Type B pancreatic cell (in vitro differentiated cells): ENCODE measurements around the gene TM9SF2. TPM values are rescaled to one million over a fixed set of nuclear protein-coding genes. Genes with fewer than 3 reads are reported as not detected.

Experiments used
- DNase-seq: peaks from one replicate; pipeline ENCODE4 v3.0.0; 2021; ENCODE audit warnings: mixed read lengths; ENCODE audit not compliant: unreplicated experiment; ENCODE audit errors: extremely low spot score
- H3K27ac Mint-ChIP-seq: 2 replicates; pipeline ENCODE4 v1.8.0; 2021; ENCODE audit warnings: mild to moderate bottlenecking, mixed read lengths
- H3K27me3 Mint-ChIP-seq: 2 replicates; pipeline ENCODE4 v1.8.0; 2021; ENCODE audit warnings: mixed read lengths
- H3K36me3 Mint-ChIP-seq: 2 replicates; pipeline ENCODE4 v1.8.0; 2021; ENCODE audit warnings: mixed read lengths
- H3K4me1 Mint-ChIP-seq: one replicate; pipeline ENCODE4 v1.8.0; 2021; ENCODE audit warnings: mixed read lengths; ENCODE audit not compliant: unreplicated experiment
- H3K4me3 Mint-ChIP-seq: 2 replicates; pipeline ENCODE4 v1.8.0; 2021; ENCODE audit warnings: mild to moderate bottlenecking, mixed read lengths
- H3K9me3 Mint-ChIP-seq: 2 replicates; pipeline ENCODE4 v1.8.0; 2021; ENCODE audit warnings: mixed read lengths
- total RNA-seq: library from RNA; stranded (reverse); gene quantifications from 2 replicates; pipeline ENCODE4 v1.2.1, GENCODE V29; 2021; ENCODE audit warnings: low replicate concordance
- TF ChIP-seq, protein P1 (sequence below): fragments of 200-600 bp; sonication (generic); conservative IDR thresholded peaks from 2 replicates; pipeline ENCODE4 v1.5.0; 2021; ENCODE audit warnings: antibody characterized with exemption, mild to moderate bottlenecking

TM9SF2 gene
- total RNA-seq, 1 donor from 2014 or later, result 113 TPM

DNA sequence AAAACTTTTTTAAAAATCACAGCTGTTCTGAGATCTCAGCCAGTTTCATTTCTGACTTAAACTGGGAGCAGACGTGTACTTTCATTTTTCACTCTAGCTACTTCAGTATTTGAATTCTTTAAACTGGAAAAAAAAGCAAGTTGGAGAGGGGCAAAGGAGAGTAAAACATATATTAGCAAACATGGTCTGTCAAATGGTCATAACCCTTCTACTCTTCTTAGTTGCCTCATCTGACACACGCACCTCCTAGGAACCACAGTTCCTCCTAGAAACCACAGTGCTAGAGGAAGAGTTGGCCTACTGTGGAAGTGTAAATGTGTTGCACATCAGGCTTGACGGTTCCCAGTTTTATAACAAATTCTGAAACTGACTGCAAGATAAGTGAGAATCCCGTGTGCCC is 47.2 kb downstream of the TM9SF2 start:
- Mint-ChIP-seq H3K9me3 (no peaks in the 10 kb centered on the region), H3K4me3 (no peak overlapping the region), H3K27ac (no peak overlapping the region), H3K36me3 (peaks cover 36% of the 10 kb centered on the region), H3K27me3 (no peaks in the 10 kb centered on the region), H3K4me1 (no peaks in the 10 kb centered on the region)
- TF ChIP-seq, protein P1, sequence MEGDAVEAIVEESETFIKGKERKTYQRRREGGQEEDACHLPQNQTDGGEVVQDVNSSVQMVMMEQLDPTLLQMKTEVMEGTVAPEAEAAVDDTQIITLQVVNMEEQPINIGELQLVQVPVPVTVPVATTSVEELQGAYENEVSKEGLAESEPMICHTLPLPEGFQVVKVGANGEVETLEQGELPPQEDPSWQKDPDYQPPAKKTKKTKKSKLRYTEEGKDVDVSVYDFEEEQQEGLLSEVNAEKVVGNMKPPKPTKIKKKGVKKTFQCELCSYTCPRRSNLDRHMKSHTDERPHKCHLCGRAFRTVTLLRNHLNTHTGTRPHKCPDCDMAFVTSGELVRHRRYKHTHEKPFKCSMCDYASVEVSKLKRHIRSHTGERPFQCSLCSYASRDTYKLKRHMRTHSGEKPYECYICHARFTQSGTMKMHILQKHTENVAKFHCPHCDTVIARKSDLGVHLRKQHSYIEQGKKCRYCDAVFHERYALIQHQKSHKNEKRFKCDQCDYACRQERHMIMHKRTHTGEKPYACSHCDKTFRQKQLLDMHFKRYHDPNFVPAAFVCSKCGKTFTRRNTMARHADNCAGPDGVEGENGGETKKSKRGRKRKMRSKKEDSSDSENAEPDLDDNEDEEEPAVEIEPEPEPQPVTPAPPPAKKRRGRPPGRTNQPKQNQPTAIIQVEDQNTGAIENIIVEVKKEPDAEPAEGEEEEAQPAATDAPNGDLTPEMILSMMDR, result no peak
- no peak for DNase-seq

DNA sequence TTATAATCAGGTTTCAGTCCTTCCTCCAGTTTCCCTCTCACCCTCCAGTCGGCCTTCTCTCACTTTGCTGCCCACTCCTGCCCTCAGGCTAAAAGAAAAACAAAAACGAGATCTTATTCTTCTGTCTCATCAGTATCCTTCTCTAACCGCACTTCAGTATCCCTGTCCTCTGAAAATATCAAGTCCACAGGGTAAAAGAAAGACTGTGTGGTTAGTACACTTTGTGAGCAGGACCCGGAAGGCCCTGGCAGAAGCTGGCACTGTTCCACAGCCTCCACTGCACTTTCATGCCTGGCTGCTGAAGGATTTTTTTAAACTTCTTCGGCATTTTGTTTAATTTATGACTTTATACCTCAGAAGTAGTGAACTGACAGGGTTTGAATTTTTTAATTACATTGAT is 51.8 kb downstream of the TM9SF2 start:
- Mint-ChIP-seq H3K4me1 (no peaks in the 10 kb centered on the region), H3K27me3 (no peaks in the 10 kb centered on the region), H3K4me3 (no peak overlapping the region), H3K27ac (no peak overlapping the region), H3K36me3 (peaks cover 44% of the 10 kb centered on the region), H3K9me3 (no peaks in the 10 kb centered on the region)
- no peak for DNase-seq
- TF ChIP-seq, protein P1, result no peak

DNA sequence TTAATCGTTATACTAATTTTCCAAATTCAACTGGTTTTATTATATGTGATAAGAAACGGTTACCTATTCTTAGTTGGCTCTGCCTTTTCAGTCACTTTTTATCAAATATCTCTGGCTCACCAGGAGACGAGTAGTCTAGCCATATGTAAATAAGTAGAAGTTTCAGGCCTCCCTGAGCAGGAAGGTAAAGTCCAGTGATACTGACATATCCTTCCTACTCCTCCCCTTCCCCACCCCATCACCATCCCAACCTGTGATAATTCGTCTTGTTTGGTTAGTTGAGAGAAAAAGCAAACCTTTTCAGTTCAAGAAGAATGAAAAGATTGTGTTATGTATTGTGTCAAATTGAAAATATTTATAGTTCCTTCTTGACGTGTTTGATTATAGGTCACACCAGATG is 53.9 kb downstream of the TM9SF2 start:
- no peak for DNase-seq
- H3K36me3 Mint-ChIP-seq, result peaks cover 43% of the 10 kb centered on the region

DNA sequence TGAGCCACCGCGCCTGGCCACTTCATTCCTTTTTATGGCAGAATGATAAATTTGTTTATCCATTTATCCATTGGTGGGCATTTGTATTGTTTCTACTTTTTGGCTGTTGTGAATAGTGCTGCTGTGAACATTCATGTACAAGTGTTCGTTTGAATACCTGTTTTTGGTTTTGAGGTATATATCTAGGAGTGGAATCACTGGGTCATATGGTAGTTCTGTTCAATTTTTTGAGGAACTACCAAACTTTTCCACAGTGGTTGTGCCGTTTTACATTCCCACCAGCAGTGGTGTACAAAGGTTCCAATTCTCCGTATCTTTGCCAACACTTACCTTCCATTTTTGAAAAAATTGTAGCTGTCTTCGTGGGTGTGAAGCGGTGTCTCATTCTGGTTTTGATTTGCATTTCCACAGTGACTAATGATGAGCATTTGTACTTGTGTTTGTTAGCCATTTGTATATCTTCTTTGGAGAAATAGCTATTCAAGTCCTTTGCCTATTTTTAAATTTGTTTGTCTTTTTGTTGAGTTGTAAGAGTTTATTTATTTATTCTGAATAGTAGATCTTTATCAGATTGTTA is 55.7 kb downstream of the TM9SF2 start:
- Mint-ChIP-seq H3K27me3 (no peaks in the 10 kb centered on the region), H3K4me1 (no peaks in the 10 kb centered on the region), H3K36me3 (peaks cover 43% of the 10 kb centered on the region), H3K27ac (no peak overlapping the region), H3K9me3 (no peaks in the 10 kb centered on the region), H3K4me3 (no peak overlapping the region)
- no peak for DNase-seq
- TF ChIP-seq, protein P1, result no peak

More for the DNA sequence above, 53.9 kb downstream of the TM9SF2 start:
- Mint-ChIP-seq H3K9me3 (no peaks in the 10 kb centered on the region), H3K4me3 (no peak overlapping the region), H3K4me1 (no peaks in the 10 kb centered on the region), H3K27ac (peak overlapping the region; percentile 24), H3K27me3 (no peaks in the 10 kb centered on the region)
- TF ChIP-seq, protein P1, result no peak

DNA sequence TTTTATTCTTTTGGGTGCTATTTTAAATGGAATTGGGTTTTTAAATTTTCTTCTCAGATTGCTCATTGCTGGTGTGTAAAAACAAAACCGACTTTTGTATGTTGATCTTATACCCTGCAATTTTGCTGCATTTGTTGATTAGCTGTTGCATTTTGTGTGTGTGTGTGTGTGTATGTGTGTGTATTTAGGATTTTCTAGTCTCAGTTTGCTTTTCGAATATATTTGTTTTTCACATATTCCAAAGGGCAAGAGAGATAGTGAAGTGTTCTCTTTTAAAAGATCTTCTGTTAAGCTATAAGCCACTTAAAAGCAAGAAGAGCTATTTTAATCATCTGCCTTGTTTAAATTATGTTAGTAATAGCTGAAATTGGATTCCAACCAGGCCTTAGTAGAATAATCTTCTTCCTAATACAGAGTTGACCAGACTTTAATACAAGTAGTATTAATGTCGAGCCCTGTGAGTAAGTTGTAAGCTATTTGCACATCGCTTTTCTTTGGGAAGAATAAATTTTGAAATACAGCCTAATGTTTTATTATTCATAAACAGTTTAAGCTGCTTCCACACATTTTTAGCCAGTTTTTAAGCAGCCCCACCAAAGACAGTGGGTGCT is 57.4 kb downstream of the TM9SF2 start:
- DNase-seq, result no peak
- TF ChIP-seq, protein P1, result no peak
- Mint-ChIP-seq H3K4me3 (no peak overlapping the region), H3K27ac (no peak overlapping the region), H3K4me1 (no peaks in the 10 kb centered on the region), H3K36me3 (peaks cover 44% of the 10 kb centered on the region), H3K9me3 (no peaks in the 10 kb centered on the region), H3K27me3 (no peaks in the 10 kb centered on the region)
